Measurements from ENCODE around the gene KLF12.

- TF ChIP-seq CTCF (IDR thresholded peaks at IDR 0.05; ENCODE audit: low read length) (no peak), EZH2 (IDR thresholded peaks at IDR 0.05; ENCODE audit: borderline replicate concordance, low read length) (no peak)
Observed at GRCh38 chr13:74145249-74145975, 11.2 kb upstream of the KLF12 start.
